Stimulated activated CD8-positive, alpha-beta memory T cell treated with anti-CD3 and anti-CD28 coated beads, Interleukin-12 subunit alpha, Interleukin-12 subunit beta, amount 100 ng/mL, for 24 hours (primary cell): ENCODE data around the gene GALNTL6.
"Not testable (repeated sequence)": the region's sequence is repeated elsewhere in the genome, so short reads cannot be mapped to it uniquely, and the experiment has no call there.

Source experiments
- DNase-seq: peaks from one replicate; pipeline ENCODE4 v3.0.0-alpha.2; 2020; ENCODE audit errors: extremely low read depth

The GALNTL6 gene

GRCh38 chr4:172942840-172943239 is 1129.6 kb downstream of the GALNTL6 start:
- no peak for DNase-seq

- DNase-seq, result no peak
Measured at GRCh38 chr4:172945611-172946010, 1132.4 kb downstream of the GALNTL6 start.

- no peak for DNase-seq
Measured at GRCh38 chr4:172946503-172946902, 1133.3 kb downstream of the GALNTL6 start.

- no peak for DNase-seq
Measured at GRCh38 chr4:172947594-172947993, 1134.4 kb downstream of the GALNTL6 start.

GRCh38 chr4:172950990-172951389 is 1137.8 kb downstream of the GALNTL6 start:
- no peak for DNase-seq

GRCh38 chr4:172951679-172952451 is 1138.7 kb downstream of the GALNTL6 start:
- no peak for DNase-seq

- DNase-seq, result no peak
Measured at GRCh38 chr4:172953896-172954568, 1140.8 kb downstream of the GALNTL6 start.

GRCh38 chr4:172956340-172956739 is 1143.1 kb downstream of the GALNTL6 start:
- not testable (repeated sequence) for DNase-seq

GRCh38 chr4:172957216-172957615 is 1144.0 kb downstream of the GALNTL6 start:
- no peak for DNase-seq

- no peak for DNase-seq
Measured at GRCh38 chr4:172962564-172963353, 1149.6 kb downstream of the GALNTL6 start.

GRCh38 chr4:172963498-172964294 is 1150.5 kb downstream of the GALNTL6 start:
- no peak for DNase-seq

- DNase-seq, result not testable (repeated sequence)
Measured at GRCh38 chr4:172970189-172970588, 1157.0 kb downstream of the GALNTL6 start.

- DNase-seq, result no peak
Measured at GRCh38 chr4:172974586-172974985, 1161.4 kb downstream of the GALNTL6 start.

- no peak for DNase-seq
Measured at GRCh38 chr4:172975651-172976229, 1162.5 kb downstream of the GALNTL6 start.

GRCh38 chr4:172977491-172978041 is 1164.4 kb downstream of the GALNTL6 start:
- not testable (repeated sequence) for DNase-seq

- no peak for DNase-seq
Measured at GRCh38 chr4:172978848-172979247, 1165.6 kb downstream of the GALNTL6 start.

GRCh38 chr4:172979332-172979731 is 1166.1 kb downstream of the GALNTL6 start:
- no peak for DNase-seq

GRCh38 chr4:172980219-172980618 is 1167.0 kb downstream of the GALNTL6 start:
- no peak for DNase-seq

GRCh38 chr4:172982151-172982590 is 1169.0 kb downstream of the GALNTL6 start:
- no peak for DNase-seq

- DNase-seq, result no peak
Measured at GRCh38 chr4:172983014-172983413, 1169.8 kb downstream of the GALNTL6 start.

- no peak for DNase-seq
Measured at GRCh38 chr4:172983631-172984030, 1170.4 kb downstream of the GALNTL6 start.
